Keratinocyte (primary cell): ENCODE data around the gene ST8SIA6.

Experiments used
- CTCF ChIP-seq, 3 experiments: IDR thresholded peaks in 1 of 3; conservative IDR thresholded peaks in 1 of 3; optimal IDR thresholded peaks in 1 of 3; 2 replicates in 2 of 3; 3 replicates in 1 of 3; pipeline versions ENCODE3 to v1.5.1; 2011; ENCODE audit warnings: low read length in 3 of 3, mild to moderate bottlenecking in 3 of 3, moderate library complexity in 2 of 3, control low read depth in 1 of 3, inconsistent platforms in 1 of 3; ENCODE audit not compliant: insufficient read depth in 2 of 3; ENCODE audit errors: extremely low read depth in 1 of 3
- EZH2 ChIP-seq: IDR thresholded peaks from one replicate; pipeline ENCODE4 v1.6.1; 2012; ENCODE audit warnings: inconsistent platforms, mild to moderate bottlenecking, low read length, moderate library complexity

- TF ChIP-seq CTCF (optimal IDR thresholded peaks at IDR 0.05 in 1 of 3, IDR thresholded peaks at IDR 0.05 in 1 of 3, conservative IDR thresholded peaks at IDR 0.05 in 1 of 3; ENCODE audit: extremely low read depth in 1 of 3, insufficient read depth in 2 of 3, low read length in 3 of 3) (no peak), EZH2 (no peak)
Observed at GRCh38 chr10:17429490-17429889, 24.9 kb downstream of the ST8SIA6 start.
